Skin epidermis (tissue), 12 donors: ENCODE results near the gene RAB7B.

ENCODE experiments used
- H3K27ac ChIP-seq, 21 experiments: fragments of 200-600 bp; sonication (generic) in 11 of 21; one replicate each; pipeline ENCODE4 v1.5.0; 2020; ENCODE audit warnings: mild to moderate bottlenecking in 3 of 21, inconsistent platforms in 2 of 21, moderate library complexity in 2 of 21
- H3K4me3 ChIP-seq, 7 experiments: fragments of 200-600 bp; sonication (generic) in 2 of 7; one replicate each; pipeline ENCODE4 v1.5.0; 2020; ENCODE audit warnings: inconsistent platforms in 2 of 7, mild to moderate bottlenecking in 2 of 7, moderate library complexity in 1 of 7

The RAB7B gene

DNA sequence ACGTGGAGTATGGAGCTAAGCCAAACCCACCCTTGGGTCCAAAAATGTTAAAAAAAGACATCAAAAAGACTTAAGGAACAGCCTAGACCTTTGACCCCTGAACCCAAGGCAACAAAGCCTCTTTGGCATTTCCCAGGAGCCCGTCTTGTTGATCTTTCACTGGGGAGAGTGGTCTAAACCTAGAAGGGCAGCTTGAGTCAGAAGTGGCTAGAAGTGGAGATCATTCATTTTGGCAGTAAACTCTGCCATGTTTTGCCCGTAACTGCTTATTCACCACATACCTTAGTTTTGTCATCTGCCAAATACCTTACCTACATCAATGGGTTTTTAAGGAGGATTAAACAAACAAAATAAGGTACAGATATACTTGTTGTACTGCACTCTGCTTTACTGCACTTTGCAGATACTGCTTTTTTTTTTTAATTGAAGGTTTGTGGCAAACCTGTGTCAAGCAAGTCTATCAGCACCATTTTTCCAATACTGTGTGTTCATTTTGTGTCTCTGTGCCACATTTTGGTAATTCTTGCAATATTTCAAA, 22.2 kb upstream of the RAB7B start:
- peak overlapping the region in 1 of 21 experiments; percentile 62 for H3K27ac ChIP-seq
- H3K4me3 ChIP-seq, result no peak overlapping the region

DNA sequence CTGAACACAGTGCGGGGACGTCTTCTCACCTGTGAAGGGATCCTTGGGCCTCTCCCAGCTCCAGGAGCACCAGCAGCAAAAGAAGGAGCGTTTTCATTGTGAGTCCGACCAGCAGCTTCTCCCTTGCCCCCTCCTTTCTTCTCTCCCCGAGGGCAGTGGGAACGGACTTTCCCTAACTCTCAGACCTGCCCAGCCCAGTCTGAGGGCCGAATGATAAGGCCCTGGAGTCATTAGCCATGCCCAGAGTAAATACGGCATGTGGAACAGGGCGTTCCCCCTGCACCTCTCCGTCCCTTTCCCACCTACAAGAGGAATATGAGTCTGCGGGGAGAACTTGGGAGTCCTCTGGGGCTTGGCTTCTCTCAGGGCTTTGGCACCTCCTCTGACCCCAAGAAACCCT, 20.5 kb upstream of the RAB7B start, which contains the start of gene CTSE:
Gene CTSE (minus strand): TSS at position 201 of the 400 bp plus-strand sequence. CDS start 104 bp downstream, at position 97.
- peak within 1 kb of the TSS in 1 of 21 experiments; percentile 53 for H3K27ac ChIP-seq
- no peak within 1 kb of the TSS for H3K4me3 ChIP-seq

DNA sequence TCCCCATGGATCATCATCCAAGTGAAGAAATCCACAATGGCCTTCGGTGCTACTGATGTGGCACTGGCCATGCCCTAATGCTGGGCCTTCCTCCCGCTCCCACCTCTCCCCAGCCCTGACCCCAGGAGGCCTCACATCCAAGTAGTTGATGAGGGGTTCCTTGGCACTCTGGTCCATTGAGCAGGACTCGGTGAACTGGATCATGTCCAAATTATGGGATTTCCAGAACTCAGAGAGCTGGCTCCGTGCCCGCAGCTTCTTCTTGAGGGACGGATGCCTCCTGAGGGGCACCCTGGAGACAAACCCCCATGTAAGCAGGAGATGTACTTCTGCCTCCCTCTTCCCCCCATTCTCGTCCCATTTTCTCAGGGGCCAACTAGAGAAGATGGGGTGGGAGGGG, 19.6 kb upstream of the RAB7B start:
- no peak overlapping the region for H3K4me3 ChIP-seq
- no peak overlapping the region for H3K27ac ChIP-seq

DNA sequence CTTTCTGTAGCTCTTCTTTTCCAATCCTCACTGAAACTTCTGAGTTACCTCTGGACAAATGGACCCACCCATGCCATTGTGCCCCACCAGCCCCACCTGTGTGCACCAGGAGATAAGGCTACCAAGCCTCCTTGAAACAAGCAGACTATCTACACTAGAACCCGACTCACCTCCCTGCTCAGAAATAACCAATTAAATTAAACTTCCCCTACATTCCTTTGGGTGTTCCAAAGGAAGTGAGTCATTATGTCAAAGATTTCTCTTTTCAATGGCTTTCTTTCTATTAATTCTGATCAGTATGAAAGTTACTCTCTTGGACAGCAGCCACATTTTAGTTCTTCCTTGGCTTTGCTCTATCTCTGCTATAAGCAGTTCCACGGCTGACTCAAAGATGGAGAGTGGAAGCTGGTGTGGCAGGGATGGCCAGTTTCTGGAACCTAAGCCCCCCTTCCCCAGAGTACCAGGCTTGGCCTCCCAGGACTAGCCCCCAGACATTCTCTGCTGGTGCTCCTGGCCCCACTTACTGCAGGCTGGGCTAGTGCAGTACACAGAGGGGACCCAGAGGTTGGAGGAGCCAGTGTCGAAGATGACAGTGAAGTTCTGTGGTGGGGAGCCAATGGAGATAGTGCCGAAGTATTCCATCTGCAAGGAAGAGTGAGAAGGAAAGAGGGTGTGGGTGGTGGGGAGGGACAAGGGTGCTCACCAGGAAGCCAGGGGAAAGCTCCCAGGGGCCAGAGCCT, 18.6 kb upstream of the RAB7B start:
- Histone ChIP-seq H3K4me3 (no peak overlapping the region), H3K27ac (no peak overlapping the region)

DNA sequence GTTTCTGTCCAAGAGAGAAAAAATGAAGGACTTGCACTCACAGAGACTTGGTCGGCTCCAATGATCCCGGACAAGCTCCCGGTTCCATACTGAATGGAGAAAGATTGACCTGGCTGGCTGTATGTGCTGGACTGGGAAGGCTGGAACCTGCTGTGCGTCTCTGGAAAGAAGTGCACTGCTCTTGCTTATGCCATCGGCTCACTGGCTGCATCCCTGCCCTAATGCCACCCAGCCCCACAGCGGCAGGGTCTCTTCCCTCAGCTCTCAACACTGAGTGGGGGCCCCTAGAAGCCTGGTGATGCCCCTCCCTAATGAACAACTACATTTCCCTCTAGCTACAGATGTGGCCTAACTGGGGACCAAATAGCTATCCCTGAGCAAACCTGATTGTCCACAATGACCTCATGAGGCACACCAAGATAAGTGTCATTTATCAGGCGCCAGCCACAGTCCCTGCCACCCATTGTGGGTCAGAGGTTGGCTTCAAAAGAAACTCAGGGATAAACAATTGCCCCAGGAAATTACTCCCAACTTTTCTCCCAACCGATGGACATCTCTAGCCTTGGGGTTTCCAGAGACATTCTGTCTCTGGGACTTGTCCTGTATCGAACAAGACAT, 17.9 kb upstream of the RAB7B start:
- H3K4me3 ChIP-seq, result no peak overlapping the region
- no peak overlapping the region for H3K27ac ChIP-seq

DNA sequence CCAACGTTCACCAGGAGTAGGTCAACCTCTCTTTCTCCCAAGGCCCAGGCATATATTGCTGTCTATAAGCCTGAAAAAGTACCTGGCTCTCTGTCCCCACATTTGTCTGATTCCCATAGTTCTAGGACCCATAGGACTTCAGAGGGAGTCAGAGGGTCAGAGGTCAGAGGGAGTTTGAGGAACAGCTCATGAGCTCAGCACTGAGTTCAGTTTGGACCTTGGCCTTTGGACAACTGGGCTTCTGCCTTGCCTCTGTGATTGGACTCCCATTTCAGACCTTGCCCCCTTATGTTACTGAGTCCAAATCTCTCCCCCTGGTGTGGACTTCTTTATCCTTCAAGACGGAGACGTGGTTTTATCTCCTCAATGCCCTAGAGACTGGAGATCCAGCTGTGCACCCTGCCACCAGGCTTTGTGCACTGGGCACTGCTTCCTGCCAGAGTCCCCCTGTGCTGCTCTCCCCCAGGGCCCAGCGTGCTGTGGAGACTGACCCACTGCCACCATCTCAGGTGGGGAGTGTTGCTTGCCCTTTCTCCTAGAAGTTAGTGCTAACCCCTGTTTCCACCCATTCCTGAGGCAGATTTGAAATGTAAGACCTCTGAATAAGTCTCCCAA, 17.3 kb upstream of the RAB7B start:
- Histone ChIP-seq H3K4me3 (no peak overlapping the region), H3K27ac (no peak overlapping the region)

DNA sequence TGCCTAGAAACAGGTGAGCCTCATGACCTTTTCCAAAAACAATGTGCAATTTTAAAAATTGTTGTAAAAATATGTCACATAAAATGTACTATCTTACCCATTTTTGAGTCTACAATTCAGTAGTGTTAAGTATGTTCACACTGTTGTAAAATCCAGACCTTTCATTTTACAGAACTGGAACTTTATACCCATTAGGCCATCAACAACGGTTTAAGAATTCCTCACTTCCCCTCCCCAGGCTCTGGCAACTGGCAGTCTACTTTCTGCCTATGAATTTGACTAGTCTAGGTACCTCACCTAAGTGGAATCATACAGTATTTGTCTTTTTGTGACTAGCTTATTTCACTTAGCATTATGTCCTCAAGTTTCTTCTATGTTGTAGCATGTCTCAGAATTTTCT, 11.9 kb upstream of the RAB7B start:
- Histone ChIP-seq H3K4me3 (no peak overlapping the region), H3K27ac (peak overlapping the region in 2 of 21 experiments; percentile 21 to 37)

DNA sequence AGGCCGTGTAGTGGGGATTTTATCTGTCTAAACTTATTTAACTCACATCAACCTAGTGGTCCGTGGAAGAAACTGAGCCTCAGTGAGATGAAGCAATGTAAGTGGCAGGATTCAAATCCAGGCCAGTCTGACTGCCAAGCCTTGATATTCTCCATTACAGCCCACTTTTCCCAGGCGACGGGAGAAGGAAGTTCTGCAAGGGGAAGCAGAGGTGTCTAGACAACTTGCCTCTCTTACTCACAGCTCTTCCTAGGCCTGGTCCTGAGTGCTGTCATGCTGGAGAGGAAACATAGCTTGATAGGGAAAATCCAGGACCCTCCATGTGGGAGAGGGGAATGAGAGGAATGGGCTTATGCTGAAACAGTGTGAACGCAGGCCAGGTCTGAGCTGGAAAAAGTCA, 11.4 kb upstream of the RAB7B start:
- H3K4me3 ChIP-seq, result no peak overlapping the region
- H3K27ac ChIP-seq, result peak overlapping the region in 2 of 21 experiments; percentile 21 to 37

DNA sequence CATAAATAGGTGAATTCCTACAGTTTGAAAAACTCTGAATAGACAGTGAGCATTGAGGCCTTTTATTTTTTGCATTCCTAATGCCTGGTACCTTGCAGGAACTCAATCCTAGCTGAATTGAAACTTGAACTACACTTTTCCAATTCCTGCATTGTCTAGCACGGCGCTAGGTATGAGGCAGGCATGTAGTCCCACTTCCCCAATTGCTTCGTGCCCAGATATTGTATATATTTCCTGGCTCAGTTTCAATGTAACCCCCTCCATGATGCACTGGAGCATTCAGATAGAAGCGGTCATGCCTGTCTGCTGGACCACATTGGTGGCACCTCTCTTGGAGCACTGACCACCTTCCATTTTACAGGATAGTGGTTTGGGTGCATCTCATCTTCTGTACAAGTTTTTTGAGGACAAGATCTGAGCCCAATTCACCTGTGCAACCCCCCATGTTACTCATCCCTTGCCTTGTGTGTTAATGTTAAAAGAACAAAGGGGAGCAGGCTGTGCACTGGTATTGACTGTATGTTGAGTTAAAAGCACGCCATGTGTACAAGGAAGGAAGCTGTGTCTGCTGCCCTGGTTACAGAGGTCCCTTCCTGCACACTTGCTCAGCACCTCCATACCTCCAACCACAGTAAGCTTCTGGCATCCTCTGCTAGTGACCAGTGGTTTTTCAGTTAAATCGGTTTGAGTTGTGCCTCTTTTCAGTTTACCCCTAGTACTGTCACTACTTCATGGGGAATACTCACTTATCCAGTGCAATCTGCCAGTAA, 10.0 kb upstream of the RAB7B start:
- Histone ChIP-seq H3K27ac (peak overlapping the region in 4 of 21 experiments; percentile 31 to 75 (median 48)), H3K4me3 (no peak overlapping the region)

DNA sequence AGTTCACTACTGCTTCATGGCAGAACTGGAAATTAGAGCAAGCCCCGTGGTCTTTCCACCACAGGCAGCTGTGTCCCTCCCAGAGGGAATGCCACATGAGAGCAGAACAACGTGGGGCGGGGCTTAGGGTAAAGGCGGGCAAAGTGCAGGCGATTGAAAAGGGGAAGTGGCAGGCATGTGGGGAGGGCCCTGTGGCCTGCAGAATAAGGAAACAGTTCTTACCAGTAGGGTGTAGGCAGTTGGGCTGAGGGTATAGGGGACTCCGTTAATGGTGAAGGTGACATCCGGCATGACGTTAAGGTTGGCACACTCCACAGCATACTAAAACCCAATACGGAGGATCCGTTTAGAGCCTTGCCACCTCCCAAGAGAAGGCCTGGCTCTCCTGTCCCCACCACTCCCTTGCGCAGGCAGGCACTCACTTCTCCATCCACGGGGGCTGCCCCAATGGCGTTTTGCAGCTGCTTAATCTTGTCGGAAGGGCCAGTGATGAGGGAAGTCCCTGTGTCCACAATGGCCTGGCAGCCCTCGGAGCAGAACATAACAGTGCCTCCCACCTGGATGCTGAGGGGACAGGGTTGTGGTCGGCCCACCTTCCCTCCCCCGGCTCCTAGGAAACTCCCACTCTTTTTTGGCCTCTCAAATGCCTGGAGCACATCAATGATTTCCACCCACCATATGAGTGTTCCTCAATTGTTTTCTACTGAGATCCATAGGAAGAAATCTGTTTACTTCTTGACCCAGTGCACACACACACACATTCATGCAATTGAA, 9.1 kb upstream of the RAB7B start:
- Histone ChIP-seq H3K4me3 (no peak overlapping the region), H3K27ac (peak overlapping the region in 5 of 21 experiments; percentile 38 to 75 (median 59))

DNA sequence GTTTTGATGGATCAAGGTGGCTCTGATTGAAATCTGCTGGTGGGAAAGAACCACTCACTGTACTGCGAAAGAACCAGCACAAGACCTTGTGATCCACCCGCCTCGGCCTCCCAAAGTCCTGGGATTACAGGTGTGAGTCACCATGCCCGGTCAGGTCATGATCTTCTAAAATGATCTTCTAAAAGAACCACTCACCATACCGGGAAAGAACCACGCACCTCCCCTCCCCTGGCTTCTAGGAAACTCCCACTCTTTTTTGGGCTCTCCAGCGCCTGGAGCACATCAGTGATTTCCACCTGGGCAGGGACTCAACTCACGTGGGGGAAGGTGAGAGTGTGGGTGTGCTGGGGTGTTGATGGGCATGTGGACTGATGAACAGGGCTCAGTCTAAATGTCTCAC, 7.9 kb upstream of the RAB7B start:
- Histone ChIP-seq H3K4me3 (no peak overlapping the region), H3K27ac (peak overlapping the region in 5 of 21 experiments; percentile 8 to 59 (median 26))

DNA sequence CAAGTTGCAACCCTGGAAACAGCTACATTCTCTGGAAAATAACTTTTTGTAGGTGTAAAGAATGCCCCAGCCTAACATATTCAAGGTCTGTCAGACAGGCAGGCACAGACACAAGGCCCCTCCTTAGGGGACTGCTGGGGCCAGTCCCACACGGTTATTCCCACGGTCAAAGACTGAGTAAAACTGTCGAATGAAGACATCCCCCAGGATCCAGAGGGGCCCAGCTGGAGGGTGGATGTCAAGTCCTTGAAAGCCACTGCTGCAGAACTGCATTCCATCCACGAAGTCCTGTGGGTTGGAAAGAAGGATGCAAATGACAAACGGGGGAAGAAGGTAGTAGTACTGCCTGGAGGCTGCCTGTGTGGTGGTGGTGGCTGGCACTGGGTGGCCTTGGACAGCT, 6.9 kb upstream of the RAB7B start:
- H3K4me3 ChIP-seq, result no peak overlapping the region
- H3K27ac ChIP-seq, result no peak overlapping the region

DNA sequence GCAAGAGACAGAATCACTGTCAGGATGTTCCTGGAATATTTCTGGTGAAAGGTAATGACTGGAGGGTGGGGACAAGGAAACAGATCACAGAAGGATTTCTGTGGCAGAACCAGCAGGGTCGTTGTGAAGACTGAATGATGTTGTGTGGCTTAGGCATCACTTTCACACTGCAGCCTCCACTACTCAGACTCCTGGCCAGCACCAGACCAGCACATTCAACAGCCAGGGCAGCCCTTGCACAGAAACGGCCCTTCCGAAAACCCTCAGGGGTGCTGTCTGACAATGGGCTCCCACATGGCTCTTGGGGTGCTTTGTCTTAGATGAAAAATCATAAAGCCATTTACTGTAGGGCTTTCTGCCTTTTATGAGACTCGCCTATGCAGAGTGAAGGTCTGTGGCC, 3.8 kb upstream of the RAB7B start:
- peak overlapping the region in 1 of 21 experiments; percentile 15 for H3K27ac ChIP-seq
- H3K4me3 ChIP-seq, result no peak overlapping the region

DNA sequence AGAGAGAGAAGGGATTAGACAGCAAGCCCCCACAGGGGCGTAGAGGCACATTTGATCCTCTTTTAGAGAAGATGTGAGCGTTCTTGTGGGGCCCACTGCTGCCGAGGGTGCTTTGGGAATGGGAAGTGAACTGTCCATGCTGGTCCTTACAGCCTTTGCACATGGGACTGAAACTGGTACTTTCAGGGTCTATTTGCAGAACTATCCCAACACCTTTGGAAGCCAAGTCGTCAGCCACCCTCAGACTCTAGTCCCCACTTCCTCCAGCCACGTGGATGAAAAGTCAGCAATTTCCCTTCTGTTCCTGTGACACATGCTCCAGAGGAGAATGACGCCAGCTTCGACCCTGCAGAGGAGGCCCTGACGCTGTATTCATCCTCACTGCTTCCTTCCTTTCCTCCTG, 2.6 kb upstream of the RAB7B start:
- Histone ChIP-seq H3K4me3 (no peak overlapping the region), H3K27ac (peak overlapping the region in 17 of 21 experiments; percentile 34 to 95 (median 74))

DNA sequence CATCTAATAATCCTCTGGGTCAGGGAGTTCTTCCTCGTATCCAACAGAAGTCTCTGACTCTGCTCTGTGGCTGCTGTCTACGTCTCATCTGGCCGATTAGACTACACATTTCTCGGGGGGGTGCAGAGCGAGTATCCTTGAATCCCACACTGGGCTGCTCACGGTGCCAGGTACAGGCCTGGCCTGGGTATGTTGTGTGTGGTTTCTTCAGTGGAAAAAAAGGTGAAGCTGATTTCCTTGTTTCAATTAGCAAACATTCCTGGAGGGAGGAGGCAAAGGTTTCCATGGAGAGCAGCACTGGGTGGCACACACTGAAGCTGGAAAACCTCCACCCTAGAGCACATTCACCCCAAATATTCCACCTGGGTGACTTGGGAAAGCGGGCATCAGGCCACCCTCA, 2.0 kb upstream of the RAB7B start:
- H3K27ac ChIP-seq, result peak overlapping the region in 19 of 21 experiments; percentile 34 to 95 (median 65)
- no peak overlapping the region for H3K4me3 ChIP-seq

DNA sequence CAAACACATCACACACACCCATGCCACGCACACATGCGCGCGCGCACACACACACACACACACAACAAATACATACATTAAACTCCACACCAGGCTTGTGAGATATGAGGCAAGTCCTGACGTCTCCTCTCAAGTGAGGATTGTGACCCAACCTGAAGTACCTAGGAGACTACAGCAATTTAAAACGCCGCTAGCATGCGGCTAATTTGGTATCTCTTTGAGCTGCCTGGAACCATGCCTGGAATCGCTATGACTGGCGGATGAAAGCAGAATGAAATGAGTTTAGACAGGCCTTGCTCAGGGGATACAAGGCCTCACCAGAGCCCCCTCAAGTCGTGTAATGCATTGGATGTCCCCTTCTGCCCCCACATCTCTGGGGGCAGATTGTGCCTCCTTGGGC, 1.6 kb upstream of the RAB7B start:
- Histone ChIP-seq H3K27ac (peak overlapping the region in 20 of 21 experiments; percentile 50 to 95 (median 89)), H3K4me3 (no peak overlapping the region)

DNA sequence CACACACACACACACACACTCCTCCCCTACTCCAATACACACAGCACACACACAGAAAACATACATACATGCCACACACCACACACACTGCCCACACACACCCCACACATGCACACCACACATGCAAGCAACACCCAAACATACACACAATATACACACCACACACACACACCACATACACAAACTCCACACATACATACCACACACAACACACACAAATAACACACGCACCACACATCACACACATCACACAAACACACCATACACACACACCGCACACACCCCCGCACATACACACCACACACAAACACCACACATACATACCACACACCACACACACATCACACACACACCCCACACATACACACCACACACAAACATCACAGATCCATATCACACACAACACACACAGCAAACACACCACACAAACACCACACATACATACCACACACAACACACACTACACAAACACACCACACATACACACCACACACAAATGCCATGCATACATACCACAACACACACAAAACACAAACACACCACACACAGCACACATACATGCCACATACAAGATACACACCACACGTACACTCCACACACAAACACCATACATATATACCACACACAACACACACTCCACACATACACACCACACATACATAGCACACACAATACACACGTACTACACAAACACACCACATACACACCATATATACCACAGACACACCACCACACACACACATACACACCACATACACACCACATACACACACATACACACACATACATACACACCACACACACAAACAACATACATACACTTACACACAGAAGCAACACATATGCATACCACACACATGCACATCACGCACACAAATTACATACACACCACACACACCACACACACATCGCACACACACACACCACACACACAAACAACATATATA, 932 bp upstream of the RAB7B start:
- Histone ChIP-seq H3K4me3 (no peak overlapping the region), H3K27ac (peak overlapping the region in 20 of 21 experiments; percentile 78 to 95 (median 89))

DNA sequence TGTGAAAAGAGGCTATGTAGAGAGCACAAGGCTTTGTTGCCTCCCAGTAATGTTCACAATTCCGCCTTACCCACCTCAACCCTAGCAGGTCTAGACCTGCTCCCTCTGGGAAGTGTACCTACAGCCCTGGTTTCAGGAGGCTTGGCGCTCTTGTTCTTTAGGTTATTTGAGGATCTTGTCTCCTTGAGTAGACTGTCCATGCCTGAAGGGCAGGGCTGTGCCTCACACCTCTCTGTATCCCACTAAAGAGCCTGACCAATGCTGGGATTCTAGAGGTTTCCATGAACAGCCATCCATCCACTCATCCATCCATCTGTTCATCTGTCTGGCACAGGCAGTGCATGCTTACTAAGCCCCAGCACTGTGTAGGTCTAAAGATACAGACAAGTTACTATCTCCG, 1.0 kb downstream of the RAB7B start:
- peak overlapping the region; percentile 35 to 58 (median 43) for H3K4me3 ChIP-seq
- peak overlapping the region in 20 of 21 experiments; percentile 78 to 95 (median 89) for H3K27ac ChIP-seq
